CD4-positive, alpha-beta T cell treated with Interleukin-17A for 4 hours (primary cell): Measurements from ENCODE around the gene OTULIN.
A peak's percentile ranks its signal among the peaks of the same experiment; 100 is the strongest.

ENCODE experiments used
- DNase-seq: peaks from one replicate; pipeline ENCODE4 v3.0.0-alpha.2; 2020; ENCODE audit warnings: mixed read lengths

Gene OTULIN

DNA sequence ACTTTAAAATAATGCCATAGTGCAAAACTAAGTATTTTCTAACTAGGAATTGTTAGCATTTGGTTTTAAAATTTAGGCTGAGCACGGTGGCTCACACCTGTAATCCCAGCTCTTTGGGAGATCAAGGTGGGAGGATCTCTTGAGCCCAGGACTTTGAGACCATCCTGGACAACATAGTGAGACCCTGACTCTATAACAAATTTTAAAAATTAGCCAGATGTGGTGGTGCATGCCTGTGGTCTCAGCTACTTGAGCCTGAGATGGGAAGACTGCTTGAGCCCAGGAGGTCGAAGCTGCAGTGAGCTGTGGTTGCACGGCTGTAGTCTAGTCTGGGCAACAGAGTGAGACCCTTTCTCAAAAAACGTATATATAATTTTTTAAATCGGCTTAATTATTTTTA lies 4.9 kb downstream of the OTULIN start:
- no peak for DNase-seq

DNA sequence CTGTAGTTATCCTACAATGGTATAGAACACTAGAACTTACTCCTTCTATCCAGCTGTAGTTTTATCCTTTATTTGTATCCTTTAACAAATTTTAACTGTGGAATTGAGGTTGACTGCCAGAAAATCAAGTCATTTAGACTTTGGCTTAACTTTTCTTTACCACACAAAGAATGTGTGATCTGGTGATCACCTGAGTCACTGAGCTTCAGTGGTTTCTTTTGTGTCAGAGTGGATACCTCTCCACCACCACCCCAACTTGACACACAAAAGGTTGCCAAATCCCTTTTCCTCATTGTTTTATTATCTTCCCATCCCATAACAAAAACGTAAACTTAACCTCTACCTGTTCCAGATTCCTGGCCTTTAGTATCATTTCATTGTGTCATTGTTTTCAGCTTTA lies 5.5 kb downstream of the OTULIN start:
- no peak for DNase-seq

DNA sequence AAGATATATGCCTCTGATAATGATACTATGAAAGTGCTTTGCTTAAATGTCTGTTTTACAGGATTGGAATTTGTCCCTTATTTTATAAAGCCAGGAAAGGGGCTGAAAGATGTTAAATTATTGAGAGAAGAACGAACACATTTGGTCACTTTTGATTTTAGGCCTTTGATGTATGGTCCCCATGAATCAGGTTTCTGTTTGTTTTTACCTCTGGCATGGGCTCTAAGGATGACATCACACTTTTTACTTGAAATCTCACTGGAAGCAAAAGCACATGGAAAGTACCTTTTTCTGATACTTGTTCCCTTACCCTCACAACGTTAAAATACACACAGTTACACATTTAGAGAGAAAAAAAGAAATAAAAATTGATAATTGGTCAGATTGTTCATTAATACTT lies 6.9 kb downstream of the OTULIN start:
- no peak for DNase-seq

DNA sequence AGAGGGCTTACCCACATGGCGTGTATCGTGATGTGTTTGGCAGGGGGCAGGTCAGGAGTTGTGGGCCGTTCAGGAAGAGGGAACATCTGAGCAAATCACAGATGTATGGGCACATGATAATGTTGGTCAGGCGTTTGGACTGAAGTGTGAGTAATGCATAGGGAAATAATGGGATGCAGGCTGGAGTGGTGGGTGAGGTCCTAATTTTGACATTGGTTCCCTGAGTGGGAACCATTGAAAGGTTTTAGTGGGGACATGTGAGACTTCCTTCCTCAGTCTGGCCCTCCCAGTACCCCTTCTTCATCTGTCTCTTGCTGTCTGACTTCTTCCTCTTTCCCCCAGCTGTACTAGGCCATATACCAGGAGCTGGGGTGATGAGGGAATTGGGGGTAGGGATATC lies 7.6 kb downstream of the OTULIN start:
- no peak for DNase-seq

DNA sequence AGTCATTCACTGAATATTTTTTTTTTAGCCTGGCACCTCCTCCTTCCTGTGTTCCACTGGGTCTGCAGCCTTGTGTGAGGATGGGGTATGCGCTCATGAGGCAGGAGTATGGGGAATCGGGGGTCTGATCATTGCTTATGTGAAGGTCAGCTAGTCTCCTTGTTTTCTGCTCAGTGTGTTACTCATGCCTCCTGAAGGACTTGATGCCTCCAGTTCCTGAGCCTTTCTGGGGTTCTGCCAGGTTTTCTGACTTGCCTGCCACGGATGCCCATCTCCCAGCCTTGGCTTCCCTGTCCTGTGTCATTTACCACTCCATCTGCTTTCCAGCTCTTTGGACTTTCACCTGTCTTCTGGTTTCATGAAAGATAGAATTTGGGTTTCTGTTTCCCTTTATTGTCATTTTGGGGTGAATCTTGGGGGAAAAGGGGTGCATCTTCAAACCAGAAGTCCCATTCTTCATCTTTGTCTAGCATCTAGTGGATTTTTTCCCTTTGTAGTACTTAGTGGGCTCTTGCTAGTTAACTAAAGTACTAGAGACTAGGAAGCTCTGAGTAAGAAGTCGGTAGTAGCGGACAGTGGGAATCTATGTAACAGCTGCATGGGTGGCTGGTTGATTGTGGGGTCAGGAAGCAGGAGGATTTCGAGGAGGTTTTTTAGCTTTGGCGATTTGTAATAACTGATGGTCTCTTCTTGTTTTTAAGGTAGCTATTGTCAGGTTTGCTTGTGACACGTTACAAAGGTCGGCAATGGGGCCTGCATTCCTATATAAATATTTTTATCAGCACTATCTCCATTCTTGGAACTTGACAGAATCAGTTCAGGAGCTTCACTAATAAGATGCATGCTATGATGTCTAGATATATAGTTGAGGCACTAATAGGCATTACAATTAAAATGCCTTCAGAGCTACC lies 8.2 kb downstream of the OTULIN start:
- DNase-seq: no peak

DNA sequence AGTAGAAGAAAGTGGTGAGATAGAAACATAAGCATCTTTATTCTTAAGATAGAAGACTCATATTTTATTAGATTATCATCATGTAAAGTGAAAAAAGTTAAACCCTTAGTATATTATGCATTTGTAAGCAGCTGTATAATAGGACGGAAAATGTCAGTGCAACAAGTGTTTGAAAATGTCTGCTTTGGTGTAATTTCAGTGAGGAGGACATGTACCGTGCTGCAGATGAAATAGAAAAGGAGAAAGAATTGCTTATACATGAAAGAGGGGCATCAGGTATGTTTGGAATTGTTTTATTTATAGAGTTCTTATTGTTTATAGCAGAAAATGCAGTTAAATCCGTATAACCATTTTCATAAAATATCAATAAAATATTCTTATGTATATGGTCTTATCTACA lies 8.9 kb downstream of the OTULIN start:
- DNase-seq: no peak

DNA sequence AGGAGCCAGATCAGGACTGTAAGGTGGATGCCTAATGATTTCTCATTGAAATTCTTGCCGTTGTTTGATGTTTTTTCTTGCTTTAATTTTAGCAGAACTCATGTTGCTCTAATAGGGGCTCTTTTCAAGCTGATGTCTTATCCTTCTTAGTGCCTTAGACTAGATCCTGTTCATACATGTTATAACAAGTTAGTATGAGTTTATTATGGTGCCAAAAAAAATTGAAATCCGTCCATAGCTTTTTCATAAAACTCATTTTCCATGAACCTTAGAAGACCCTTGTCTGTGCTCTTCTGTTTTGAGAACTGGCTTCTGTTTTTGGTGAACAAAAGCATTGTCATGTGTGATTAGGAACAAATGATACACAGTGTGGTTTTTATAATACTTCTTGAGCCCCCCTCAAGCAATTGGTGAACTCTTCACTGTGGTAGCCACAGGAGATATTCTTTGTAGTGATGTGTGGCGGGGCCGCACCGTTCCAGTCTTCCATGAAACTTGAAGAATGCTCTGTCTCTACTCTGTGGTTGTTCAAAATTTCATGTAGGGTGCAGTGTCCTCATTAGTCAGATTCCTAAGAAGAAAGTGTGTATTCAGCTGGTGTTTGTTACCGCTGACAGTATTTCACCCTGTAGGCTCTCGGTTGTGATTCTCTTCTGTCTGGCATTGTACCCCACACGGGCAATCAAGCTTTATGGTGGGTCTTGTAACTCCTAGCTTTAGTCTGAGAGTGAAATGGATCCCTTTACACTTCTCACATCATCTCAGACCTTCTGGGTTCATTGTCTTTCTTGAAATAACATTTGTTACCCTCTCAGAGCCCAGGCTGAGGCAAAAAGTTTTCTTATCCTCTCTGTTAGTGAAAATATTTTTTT lies 10.7 kb downstream of the OTULIN start:
- DNase-seq: no peak

DNA sequence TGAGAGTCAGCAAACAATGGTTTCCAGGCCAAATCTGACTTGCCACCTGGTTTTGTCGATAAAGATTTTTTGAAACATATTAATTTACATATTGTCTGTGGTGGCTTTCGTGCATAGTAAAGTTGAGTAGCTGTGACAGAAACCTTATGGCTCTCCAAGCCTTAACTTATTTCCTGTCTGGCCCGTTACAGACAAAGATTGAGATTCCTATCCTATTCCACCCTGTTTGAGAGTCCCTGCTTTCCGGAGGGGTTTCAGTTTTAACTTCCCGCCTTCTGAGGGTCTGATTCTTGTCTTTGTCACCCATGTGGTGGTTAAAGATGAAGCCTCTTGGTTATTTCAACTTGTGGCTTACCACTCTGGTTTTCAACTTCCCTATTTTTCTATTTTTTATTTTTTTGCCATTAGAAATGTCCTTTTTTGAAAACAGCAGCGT lies 11.4 kb downstream of the OTULIN start:
- DNase-seq: no peak

DNA sequence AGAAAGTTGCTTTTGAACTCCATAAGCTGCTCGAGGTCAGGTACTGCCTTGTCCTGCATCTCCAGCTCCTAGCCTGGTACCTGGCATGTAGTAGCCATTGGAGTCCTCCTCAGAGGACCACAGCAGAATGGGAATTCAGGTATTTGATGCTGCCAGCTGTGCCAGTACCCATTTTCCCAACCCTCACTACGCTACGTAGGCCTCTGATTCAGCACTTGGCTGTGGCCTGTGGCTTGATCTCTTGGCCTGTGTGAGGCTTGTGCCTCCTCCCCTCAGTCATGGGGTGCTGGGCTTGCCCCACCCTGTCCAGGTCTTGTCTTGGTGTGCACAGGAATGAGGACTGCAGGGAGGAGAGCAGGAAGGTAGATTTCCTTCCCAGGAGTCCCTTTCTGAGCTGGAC lies 11.8 kb downstream of the OTULIN start:
- DNase-seq: peak; percentile 42

DNA sequence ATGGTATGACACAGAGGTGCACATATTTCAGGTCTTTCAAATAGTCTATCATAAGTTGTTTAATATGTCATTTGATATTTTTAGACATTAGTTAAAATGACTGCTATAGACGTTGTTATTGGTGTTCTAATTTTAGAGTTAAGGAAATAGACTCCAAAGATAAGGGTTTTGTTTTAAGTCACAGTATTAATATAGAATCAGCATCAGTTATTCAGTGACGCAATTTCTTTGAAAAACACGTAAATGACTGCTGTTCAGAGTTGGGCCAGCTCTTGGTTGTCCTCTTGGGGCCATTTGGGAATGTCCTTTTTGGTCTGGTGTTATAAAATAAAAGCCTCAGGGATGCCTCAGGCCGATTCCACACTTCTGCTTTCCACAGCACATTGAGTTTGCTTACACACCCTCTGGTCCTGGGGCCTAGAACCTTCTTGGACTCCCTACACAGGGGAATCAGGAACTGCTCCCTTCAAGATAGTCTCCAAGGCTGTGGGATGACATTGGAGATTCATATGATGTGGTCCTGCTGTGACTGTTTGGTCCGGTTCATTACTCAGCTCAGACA lies 14.3 kb downstream of the OTULIN start:
- DNase-seq: no peak

DNA sequence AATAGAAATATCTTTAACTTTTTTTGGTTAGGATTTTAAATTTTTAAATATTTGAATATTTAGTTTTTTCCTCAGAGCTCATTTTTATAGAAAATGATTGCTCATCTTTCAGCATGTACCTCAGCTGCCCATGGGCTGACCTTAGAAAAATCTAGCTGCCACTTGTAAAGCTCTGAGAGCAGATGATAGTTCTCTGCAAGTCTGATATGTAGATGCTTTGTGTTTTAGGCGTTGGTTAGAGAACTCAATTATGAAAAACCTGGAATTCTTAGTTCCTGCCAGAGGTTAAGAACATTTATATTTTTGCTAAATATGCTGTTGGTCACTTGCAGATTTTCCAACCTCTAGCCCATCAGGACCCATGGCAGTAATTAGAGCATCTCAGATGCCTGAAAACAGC lies 15.1 kb downstream of the OTULIN start:
- DNase-seq: no peak

DNA sequence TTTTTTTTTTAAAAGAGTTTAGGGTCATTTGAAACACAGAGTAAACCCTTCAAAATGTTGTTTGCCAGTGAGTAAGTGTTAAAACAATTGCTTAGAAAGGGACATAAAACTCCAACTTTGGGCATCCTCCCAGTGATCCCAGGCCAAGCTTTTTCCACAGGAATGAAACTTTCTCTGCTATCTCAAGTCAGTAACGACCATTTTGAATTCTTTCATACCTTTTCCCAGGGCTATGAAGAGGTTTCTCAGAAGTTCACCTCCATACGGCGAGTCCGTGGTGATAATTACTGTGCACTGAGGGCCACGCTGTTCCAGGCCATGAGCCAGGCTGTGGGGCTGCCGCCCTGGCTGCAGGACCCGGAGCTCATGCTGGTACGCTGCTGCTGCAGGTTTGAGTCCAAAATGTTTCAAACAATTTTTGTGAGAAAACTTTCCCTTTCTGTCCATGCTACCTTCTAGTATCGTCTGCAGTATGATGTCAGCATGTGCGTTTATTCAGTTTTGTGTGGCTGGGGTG lies 16.8 kb downstream of the OTULIN start:
- DNase-seq: no peak

DNA sequence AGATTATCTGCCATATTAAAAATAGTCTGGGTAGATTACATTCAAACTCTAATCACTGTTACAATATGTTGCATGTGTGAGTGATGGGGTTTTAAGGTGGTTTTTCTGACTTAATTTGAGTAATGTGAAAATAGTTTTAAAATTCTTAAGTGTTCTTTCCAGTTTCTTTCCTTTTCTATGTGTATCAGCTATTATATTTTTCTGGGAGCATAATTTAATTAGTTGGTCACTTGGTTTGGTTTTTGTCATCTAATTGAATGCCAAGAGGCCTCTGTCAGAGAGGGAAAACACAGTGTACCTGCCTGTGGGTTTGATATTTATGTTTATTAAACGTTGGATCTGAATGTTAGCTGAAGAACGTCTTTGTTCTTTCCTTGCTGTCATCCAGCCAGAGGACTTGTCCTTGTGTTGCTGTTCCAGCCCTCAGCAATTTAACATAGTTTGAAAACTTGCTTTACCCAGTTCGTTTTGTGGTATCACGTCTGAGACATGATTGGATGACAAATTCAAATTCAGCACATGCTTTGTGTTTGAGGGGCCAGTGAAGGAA lies 19.5 kb downstream of the OTULIN start:
- no peak for DNase-seq

DNA sequence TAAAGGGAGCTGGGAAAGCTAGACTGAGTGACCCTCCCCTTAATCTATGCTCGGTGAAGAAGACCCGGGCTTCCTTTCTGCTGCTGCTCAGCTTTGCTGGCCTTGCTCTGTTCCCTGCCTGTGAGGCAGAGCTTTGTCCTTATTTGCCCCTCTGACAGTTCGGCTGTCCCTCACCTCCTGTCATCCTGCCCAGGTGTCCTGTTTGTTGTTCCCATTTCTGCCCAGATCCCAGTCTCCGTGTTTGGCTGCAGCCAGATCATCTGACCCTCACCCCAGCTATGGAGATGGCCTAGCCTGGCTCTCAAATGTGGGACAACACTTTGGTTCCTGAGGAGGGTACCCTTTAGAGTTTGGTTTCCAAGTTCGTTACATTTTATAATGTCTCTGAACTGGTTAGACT lies 20.2 kb downstream of the OTULIN start:
- DNase-seq: no peak

DNA sequence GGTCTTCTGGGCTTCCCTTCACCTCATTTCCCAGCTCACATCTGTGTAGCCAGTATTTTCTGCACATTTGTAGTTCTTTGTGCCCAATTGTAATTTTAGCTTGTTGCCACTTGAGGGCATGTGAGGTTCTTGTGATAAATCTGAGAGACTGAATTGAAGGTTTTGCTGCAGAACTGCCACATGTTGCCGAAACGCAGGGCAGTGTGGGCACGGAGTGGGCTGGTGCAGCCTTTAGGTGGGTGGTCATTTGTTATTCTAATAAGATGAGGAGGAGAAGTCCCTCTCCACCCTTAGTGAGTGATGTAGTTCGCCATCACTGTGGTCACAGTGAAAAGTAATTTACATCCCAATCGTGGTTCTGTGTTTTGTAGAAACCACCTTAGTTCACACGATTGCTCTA lies 21.2 kb downstream of the OTULIN start:
- peak; percentile 54 for DNase-seq

DNA sequence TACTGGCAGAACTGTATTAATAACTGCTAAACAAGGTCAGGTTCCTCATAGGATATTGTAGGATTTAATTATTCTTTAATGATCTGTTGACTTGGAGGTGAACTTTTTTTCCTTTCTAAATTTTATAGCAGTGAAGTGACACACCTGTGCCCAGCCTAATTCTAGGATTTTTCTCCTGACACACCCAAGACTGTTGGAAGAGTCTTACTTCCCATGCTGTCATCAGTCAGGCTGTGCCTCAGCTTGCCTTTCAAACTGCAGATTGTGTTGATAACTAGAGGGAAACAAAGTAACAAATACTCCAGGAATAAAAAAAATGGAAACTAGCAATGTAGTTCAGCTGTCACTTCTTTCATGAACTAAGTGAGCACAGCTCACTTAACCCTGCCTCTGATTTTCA lies 22.0 kb downstream of the OTULIN start:
- DNase-seq: no peak

DNA sequence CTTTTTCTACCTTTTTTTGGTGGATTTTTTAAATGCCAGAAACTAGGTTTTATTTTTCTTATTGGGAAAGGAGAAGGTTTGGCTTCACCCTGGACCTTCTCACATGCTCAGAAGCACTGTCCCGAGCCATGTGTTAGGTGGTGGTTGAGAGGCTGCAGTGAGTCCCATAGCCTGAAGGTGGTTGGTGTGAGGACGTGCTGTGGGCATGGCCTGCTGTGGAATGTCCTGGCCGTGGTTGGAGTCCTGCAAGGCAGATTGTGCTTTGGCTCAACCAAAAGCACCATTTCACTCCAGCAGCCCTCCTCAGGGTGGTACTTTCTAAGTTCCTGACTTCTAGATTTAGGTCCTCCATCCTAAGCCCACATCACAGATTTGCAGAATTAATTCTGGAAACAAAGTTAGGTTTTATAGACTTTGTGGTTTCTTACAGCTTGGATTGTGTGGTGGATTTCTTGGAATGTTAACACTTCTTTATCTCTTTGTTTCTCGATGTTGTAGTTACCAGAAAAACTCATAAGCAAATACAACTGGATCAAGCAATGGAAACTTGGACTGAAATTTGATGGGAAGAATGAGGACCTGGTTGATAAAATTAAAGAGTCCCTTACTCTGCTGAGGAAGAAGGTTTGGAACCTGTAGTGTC lies 22.6 kb downstream of the OTULIN start:
- no peak for DNase-seq

DNA sequence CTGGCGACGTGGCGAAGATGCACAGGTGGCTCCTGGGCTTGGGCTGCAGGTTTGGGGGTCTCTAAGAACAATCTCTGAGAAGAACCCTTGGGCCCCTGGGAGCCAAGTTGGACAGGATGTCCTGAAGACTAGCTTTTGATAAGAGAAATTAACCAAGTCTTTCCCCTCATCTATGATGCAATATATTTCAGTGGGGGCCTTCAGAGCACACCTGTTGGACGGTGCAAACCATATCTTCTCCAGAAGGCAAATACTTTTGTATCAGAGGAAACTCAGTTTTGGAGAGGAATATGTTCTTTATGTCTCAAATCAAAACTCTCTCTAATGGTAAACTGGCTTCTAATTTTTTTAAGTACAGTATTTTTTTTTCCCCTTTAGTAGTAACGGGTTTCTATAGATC lies 28.6 kb downstream of the OTULIN start:
- DNase-seq: no peak

DNA sequence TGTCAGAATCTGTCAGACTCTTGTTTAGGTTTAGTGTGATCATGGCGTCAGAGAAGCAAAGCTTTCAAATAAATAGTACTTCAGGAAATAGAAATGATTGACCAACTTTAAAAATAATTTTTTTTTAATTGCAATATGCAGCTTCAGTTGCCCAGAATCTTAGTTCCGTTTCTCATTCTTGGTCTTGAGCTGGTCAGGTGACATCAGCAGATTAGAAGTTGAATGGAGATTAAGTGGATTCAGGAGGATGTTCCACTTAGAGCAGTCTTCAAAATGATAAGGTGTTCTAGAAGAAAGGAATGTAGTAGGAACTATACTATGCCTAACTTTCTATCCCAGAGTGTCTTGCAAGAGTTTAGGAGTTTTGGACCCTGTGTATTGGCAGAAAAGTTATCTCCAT lies 30.6 kb downstream of the OTULIN start:
- DNase-seq: no peak

DNA sequence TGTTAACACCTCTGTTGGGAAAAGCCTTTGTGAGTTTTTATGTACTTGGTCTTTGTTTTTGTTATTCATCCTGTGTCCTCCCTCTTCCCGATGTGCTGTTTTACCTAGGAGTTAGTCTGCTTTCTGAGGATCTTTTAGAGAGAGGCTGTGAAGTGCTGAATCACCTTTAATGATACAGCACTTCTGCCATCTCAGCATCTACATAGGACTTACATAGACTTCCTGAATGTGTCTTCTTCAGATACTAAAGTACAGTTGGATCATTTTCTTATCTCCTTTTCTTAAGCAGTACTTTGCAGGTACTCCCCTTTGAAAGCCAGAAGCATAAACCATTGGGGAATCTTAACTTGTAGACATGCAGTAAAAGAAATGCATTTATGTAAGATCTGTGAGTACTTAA lies 31.5 kb downstream of the OTULIN start:
- DNase-seq: no peak

DNA sequence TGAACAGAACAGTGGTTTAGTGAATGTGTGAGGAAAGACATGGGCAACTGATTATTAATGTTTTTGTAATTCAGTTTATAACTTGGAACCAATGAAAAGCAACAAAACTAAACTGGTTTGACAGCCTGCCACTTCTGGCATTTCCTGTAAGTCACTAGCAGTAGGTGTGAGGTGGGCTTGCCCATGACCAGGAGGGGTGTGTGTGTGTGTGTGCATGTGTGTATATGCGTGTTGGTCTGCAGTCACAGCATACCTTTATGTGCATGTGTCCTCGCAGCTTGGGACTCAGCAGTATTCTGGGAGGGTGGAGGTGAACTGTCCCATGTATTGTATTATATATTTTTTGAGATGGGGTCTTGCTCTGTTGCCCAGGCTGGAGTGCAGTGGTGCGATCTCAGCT lies 32.3 kb downstream of the OTULIN start:
- DNase-seq: no peak

DNA sequence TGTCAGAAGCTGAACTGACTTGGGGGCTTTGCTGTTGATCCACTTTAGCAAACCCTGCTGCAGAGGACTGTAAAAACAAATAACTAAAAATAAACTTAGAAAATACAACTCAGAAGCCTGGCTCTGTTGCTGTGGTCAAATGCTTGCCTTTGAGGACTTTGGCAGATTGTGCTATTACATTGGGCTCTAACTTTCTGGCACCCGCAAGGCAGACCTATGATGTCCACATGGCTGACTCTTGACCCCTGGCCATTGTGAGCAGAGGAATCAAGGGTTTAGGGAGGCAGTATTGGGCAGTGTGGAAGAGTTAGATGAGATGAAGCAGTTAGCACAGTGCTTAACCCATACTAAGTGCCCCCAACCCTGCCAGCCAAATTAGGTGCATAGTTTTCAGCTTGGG lies 34.0 kb downstream of the OTULIN start:
- DNase-seq: no peak

DNA sequence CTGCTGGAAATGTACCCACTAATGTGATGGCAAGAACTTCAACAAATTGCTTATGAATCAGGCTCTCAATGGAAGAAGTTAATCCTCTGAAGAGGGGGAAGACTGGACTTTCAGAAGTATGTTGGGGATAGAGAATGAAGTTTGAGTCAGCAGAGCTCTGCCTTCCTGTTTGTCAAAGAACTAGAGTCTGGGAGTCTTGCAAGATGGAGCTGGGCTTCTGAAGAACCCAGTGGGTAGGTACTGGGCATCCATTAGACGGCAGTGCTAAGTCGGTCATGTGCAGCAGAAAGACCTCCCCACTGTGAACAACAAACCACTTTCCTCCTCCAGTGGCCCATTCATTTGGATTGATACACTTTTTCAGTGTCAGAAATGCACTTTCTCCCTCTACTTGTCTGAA lies 34.6 kb downstream of the OTULIN start:
- DNase-seq: no peak
